H1 (cell line): ENCODE measurements around the gene ZNF407. TPM values are rescaled to one million over a fixed set of nuclear protein-coding genes. Genes with fewer than 3 reads are reported as not detected.
A peak's percentile ranks its signal among the peaks of the same experiment; 100 is the strongest.

Experiments
- CTCF ChIA-PET: fragments of 300-600 bp; sonication (Branson Sonifier 250); formaldehyde crosslinking; loops from one replicate; lab custom pipeline; 2021; ENCODE audit not compliant: partially characterized antibody; lab: Charles Lee
- POLR2A ChIA-PET: fragments of 300-600 bp; sonication (Branson Sonifier 250); formaldehyde crosslinking; loops from one replicate; lab custom pipeline; 2021; ENCODE audit warnings: inconsistent platforms; ENCODE audit not compliant: partially characterized antibody; lab: Charles Lee
- DNase-seq, 2 experiments: peaks; one replicate each; pipeline versions ENCODE4 v3.0.0 to v3.0.0-alpha.2; 2010 to 2022; ENCODE audit warnings: low spot score in 2 of 2, low read depth in 1 of 2, mixed read lengths in 1 of 2
- FAIRE-seq: peaks from 2 replicates; lab custom pipeline; 2011; peaks lifted over from hg19 to GRCh38; lab: Jason Lieb, UNC
- H2AFZ ChIP-seq: 2 replicates; pipeline ENCODE4 v1.8.1; 2012; ENCODE audit warnings: low read length, inconsistent platforms
- H2AK5ac ChIP-seq: 2 replicates; pipeline ENCODE4 v1.6.1; 2013; ENCODE audit warnings: low read depth, low read length
- H2BK120ac ChIP-seq: replicated peaks from 2 replicates; pipeline ENCODE3; 2013; ENCODE audit warnings: low read depth, low read length, inconsistent platforms
- H2BK12ac ChIP-seq: 2 replicates; pipeline ENCODE4 v1.6.1; 2013; ENCODE audit warnings: low read depth, low read length
- H2BK15ac ChIP-seq: 2 replicates; pipeline ENCODE4 v1.6.1; 2013; ENCODE audit warnings: low read length
- H2BK20ac ChIP-seq: 2 replicates; pipeline ENCODE4 v1.6.1; 2013; ENCODE audit warnings: low read length
- H2BK5ac ChIP-seq: 2 replicates; pipeline ENCODE4 v1.6.1; 2013; ENCODE audit warnings: low read depth, low read length
- H3K14ac ChIP-seq: 2 replicates; pipeline ENCODE4 v1.6.1; 2013; ENCODE audit warnings: inconsistent platforms; ENCODE audit not compliant: insufficient read length
- H3K18ac ChIP-seq: 2 replicates; pipeline ENCODE4 v1.6.1; 2013; ENCODE audit warnings: low read length; ENCODE audit errors: extremely low read depth
- H3K23ac ChIP-seq: 2 replicates; pipeline ENCODE4 v1.6.1; 2013; ENCODE audit warnings: inconsistent platforms; ENCODE audit not compliant: insufficient read length
- H3K23me2 ChIP-seq: 2 replicates; pipeline ENCODE4 v1.6.1; 2013; ENCODE audit warnings: low read depth, low read length
- H3K27ac ChIP-seq: 2 replicates; pipeline ENCODE4 v1.6.1; 2011; ENCODE audit warnings: low read depth, low read length, inconsistent platforms
- H3K27me3 ChIP-seq, 4 experiments: replicated peaks in 1 of 4; 1 replicate in 1 of 4; 2 replicates in 3 of 4; pipeline versions ENCODE4 v1.6.1 to v1.8.1; 2011 to 2013; ENCODE audit warnings: low read length in 3 of 4, mild to moderate bottlenecking in 3 of 4, inconsistent platforms in 2 of 4, mixed read lengths in 2 of 4, moderate library complexity in 1 of 4; ENCODE audit not compliant: control insufficient read depth in 3 of 4, insufficient read depth in 3 of 4; ENCODE audit errors: extremely low read depth in 1 of 4
- H3K36me3 ChIP-seq, 4 experiments: 2 replicates each; pipeline versions ENCODE4 v1.6.1 to v1.8.1; 2011 to 2013; ENCODE audit warnings: mild to moderate bottlenecking in 4 of 4, low read length in 3 of 4, moderate library complexity in 2 of 4, control low read depth in 1 of 4, inconsistent platforms in 1 of 4; ENCODE audit not compliant: insufficient read depth in 4 of 4, control insufficient read depth in 2 of 4
- H3K4ac ChIP-seq: replicated peaks from 2 replicates; pipeline ENCODE3; 2013; ENCODE audit warnings: low read length, low read depth, mixed read lengths, inconsistent platforms; ENCODE audit not compliant: insufficient read length
- H3K4me1 ChIP-seq, 4 experiments: replicated peaks in 1 of 4; 1 replicate in 1 of 4; 2 replicates in 3 of 4; pipeline versions ENCODE4 v1.6.1 to v1.8.1; 2011 to 2013; ENCODE audit warnings: low read length in 3 of 4, inconsistent platforms in 2 of 4, mixed read lengths in 1 of 4; ENCODE audit not compliant: insufficient read depth in 4 of 4, control insufficient read depth in 3 of 4
- H3K4me2 ChIP-seq, 2 experiments: 2 replicates each; pipeline versions ENCODE4 v1.6.1 to v1.8.1; 2011 to 2013; ENCODE audit warnings: low read depth in 2 of 2, low read length in 2 of 2, control low read depth in 1 of 2, inconsistent platforms in 1 of 2, mild to moderate bottlenecking in 1 of 2; ENCODE audit not compliant: insufficient read depth in 1 of 2
- H3K4me3 ChIP-seq, 4 experiments: fragments of 200-600, 300-600 bp in 1 of 4; sonication (generic), shearing (Covaris generic), sonication (Bioruptor Twin) in 1 of 4; 2 replicates each; pipeline versions ENCODE4 v1.5.1 to v1.8.1; 2011 to 2016; ENCODE audit warnings: low read length in 4 of 4, low read depth in 3 of 4, control low read depth in 2 of 4, inconsistent platforms in 2 of 4, mild to moderate bottlenecking in 2 of 4, mixed read lengths in 1 of 4, moderate library complexity in 1 of 4; ENCODE audit not compliant: insufficient read depth in 2 of 4; ENCODE audit errors: extremely low read depth in 1 of 4
- H3K56ac ChIP-seq: replicated peaks from 2 replicates; pipeline ENCODE3; 2013; ENCODE audit warnings: low read depth, mild to moderate bottlenecking, mixed read lengths, low read length, inconsistent platforms; ENCODE audit not compliant: insufficient read length
- H3K79me1 ChIP-seq: 2 replicates; pipeline ENCODE4 v1.6.1; 2013; ENCODE audit warnings: low read depth, low read length, control low read depth
- H3K79me2 ChIP-seq, 2 experiments: 2 replicates each; pipeline versions ENCODE4 v1.6.1 to v1.8.1; 2012 to 2013; ENCODE audit warnings: low read length in 2 of 2, mild to moderate bottlenecking in 2 of 2, inconsistent platforms in 1 of 2; ENCODE audit not compliant: insufficient read depth in 2 of 2, control insufficient read depth in 1 of 2
- H3K9ac ChIP-seq, 4 experiments: replicated peaks in 1 of 4; 1 replicate in 1 of 4; 2 replicates in 3 of 4; pipeline versions ENCODE4 v1.6.1 to v1.8.1; 2011 to 2013; ENCODE audit warnings: low read depth in 3 of 4, low read length in 3 of 4, control low read depth in 2 of 4, mild to moderate bottlenecking in 2 of 4, moderate library complexity in 2 of 4, inconsistent platforms in 1 of 4; ENCODE audit errors: extremely low read depth in 1 of 4
- H3K9me3 ChIP-seq, 2 experiments: 2 replicates each; pipeline versions ENCODE4 v1.6.1 to v1.8.1; 2012 to 2013; ENCODE audit warnings: mild to moderate bottlenecking in 2 of 2, moderate library complexity in 2 of 2, control low read depth in 1 of 2, inconsistent platforms in 1 of 2, low read depth in 1 of 2, low read length in 1 of 2, mixed read lengths in 1 of 2; ENCODE audit not compliant: insufficient read depth in 2 of 2
- H4K20me1 ChIP-seq, 2 experiments: replicated peaks in 1 of 2; 2 replicates each; pipeline versions ENCODE3 to v1.8.1; 2011 to 2013; ENCODE audit warnings: inconsistent platforms in 2 of 2, low read length in 2 of 2, mild to moderate bottlenecking in 1 of 2; ENCODE audit not compliant: insufficient read depth in 2 of 2, control insufficient read depth in 1 of 2
- H4K5ac ChIP-seq: 2 replicates; pipeline ENCODE4 v1.6.1; 2013; ENCODE audit warnings: low read length, low read depth, mixed read lengths, inconsistent platforms; ENCODE audit not compliant: insufficient read length
- H4K8ac ChIP-seq: 2 replicates; pipeline ENCODE4 v1.8.0; 2013; ENCODE audit warnings: mild to moderate bottlenecking, moderate library complexity, low read length, inconsistent platforms; ENCODE audit not compliant: insufficient read depth; ENCODE audit errors: extremely low read depth
- H4K91ac ChIP-seq: replicated peaks from 2 replicates; pipeline ENCODE3; 2013; ENCODE audit warnings: low read length, mixed read lengths, inconsistent platforms; ENCODE audit not compliant: insufficient read length
- BACH1 ChIP-seq: IDR thresholded peaks from 2 replicates; pipeline ENCODE4 v1.6.1; 2012; ENCODE audit warnings: low read length, improper control_type of control experiment
- CTBP2 ChIP-seq: IDR thresholded peaks from 2 replicates; pipeline ENCODE4 v1.7.0; 2011; ENCODE audit warnings: borderline replicate concordance, mild to moderate bottlenecking, moderate library complexity, mixed read lengths, low read length; ENCODE audit not compliant: insufficient read depth, insufficient read length
- CTCF ChIP-seq, 3 experiments: IDR thresholded peaks; 1 replicate in 2 of 3; 2 replicates in 1 of 3; pipeline versions ENCODE4 v1.5.1 to v1.6.1; 2011; ENCODE audit warnings: low read length in 3 of 3, mild to moderate bottlenecking in 3 of 3, inconsistent platforms in 2 of 3, low read depth in 1 of 3, moderate library complexity in 1 of 3; ENCODE audit not compliant: insufficient read depth in 1 of 3; ENCODE audit errors: control extremely low read depth in 1 of 3
- GABPA ChIP-seq: IDR thresholded peaks from 2 replicates; pipeline ENCODE4 v1.6.1; 2011; ENCODE audit warnings: mild to moderate bottlenecking, low read length, moderate library complexity, borderline replicate concordance; ENCODE audit not compliant: insufficient read depth
- JUND ChIP-seq: IDR thresholded peaks from 2 replicates; pipeline ENCODE4 v1.6.1; 2011; ENCODE audit warnings: mild to moderate bottlenecking, improper control_type of control experiment, low read length
- NRF1 ChIP-seq: IDR thresholded peaks from 2 replicates; pipeline ENCODE4 v1.6.1; 2011; ENCODE audit warnings: mild to moderate bottlenecking, low read depth, low read length, improper control_type of control experiment
- RAD21 ChIP-seq, 2 experiments: IDR thresholded peaks in 1 of 2; conservative IDR thresholded peaks in 1 of 2; 2 replicates each; pipeline ENCODE4 v1.6.1; 2011; ENCODE audit warnings: low read depth in 2 of 2, low read length in 2 of 2, improper control_type of control experiment in 1 of 2, inconsistent platforms in 1 of 2, mild to moderate bottlenecking in 1 of 2, moderate library complexity in 1 of 2
- TAF7 ChIP-seq: optimal IDR thresholded peaks from 2 replicates; pipeline ENCODE3; 2011; ENCODE audit warnings: low read depth, mild to moderate bottlenecking, inconsistent platforms, low read length, moderate library complexity, borderline replicate concordance
- WGBS, 2 experiments: shearing (Covaris generic) in 1 of 2; methylation state at CpG; one replicate each; pipeline versions ENCODE4 v1.1.6 to v1.1.7; 2013 to 2015; ENCODE audit warnings: low lambda C conversion rate in 2 of 2, mixed read lengths in 2 of 2, inconsistent platforms in 1 of 2, low coverage in 1 of 2, missing lambda C conversion rate in 1 of 2; ENCODE audit not compliant: insufficient replicate concordance in 2 of 2, insufficient coverage in 1 of 2, insufficient read length in 1 of 2; ENCODE audit errors: extremely low coverage in 1 of 2, missing lambda C conversion rate in 1 of 2; 5-methylcytosine and 5-hydroxymethylcytosine counted together
- polyA plus RNA-seq, 7 experiments: library from polyadenylated mRNA; depleted of rRNA in 3 of 7; stranded (reverse) in 5 of 7; unstranded in 2 of 7; fragments of >200 nt in 5 of 7; fragments of 200-250 nt in 2 of 7; gene quantifications; 1 replicate in 5 of 7; 2 replicates in 1 of 7; 4 replicates in 1 of 7; pipeline versions ENCODE4 v1.2.1 to v1.2.3, GENCODE V29; 2011 to 2013; ENCODE audit warnings: missing spikeins in 2 of 7, mixed read lengths in 2 of 7
- total RNA-seq: library from RNA; stranded (reverse); fragmentation: NEBNext Ultra II Directional; extraction: Animal tissue kit (Norgen Biotek cat#: 25700); gene quantifications from 2 replicates; pipeline ENCODE4 v1.2.1, GENCODE V29; 2021

The ZNF407 gene
- total and polyA plus RNA-seq, 2 of the 8 experiments (the other 6 are each of a cell fraction or from before 2014, with no cell fraction given), result 1.5 to 6.8 TPM

- Histone ChIP-seq H2BK15ac (no peak overlapping the region), H3K27me3 (no peaks in the 10 kb centered on the region), H4K5ac (no peak overlapping the region), H3K9ac (no peak overlapping the region), H3K23me2 (no peaks in the 10 kb centered on the region), H3K18ac (no peak overlapping the region), H3K23ac (no peak overlapping the region), H3K27ac (no peak overlapping the region), H2BK5ac (no peak overlapping the region), H2BK20ac (no peak overlapping the region), H2AFZ (no peak overlapping the region), H3K14ac (no peak overlapping the region), H3K36me3 (no peaks in the 10 kb centered on the region), H2AK5ac (no peak overlapping the region), H4K91ac (no peak overlapping the region), H4K20me1 (no peaks in the 10 kb centered on the region), H3K4me2 (no peak overlapping the region), H3K4me1 (no peaks in the 10 kb centered on the region), H4K8ac (no peak overlapping the region), H3K79me2 (peaks cover 0 to under 1% of the 10 kb centered on the region in 2 experiments; a peak in 1 of 4 replicates), H2BK120ac (no peak overlapping the region), H3K56ac (no peak overlapping the region), H2BK12ac (no peak overlapping the region), H3K4ac (no peak overlapping the region), H3K4me3 (no peak overlapping the region), H3K9me3 (no peaks in the 10 kb centered on the region), H3K79me1 (no peaks in the 10 kb centered on the region)
- WGBS, 2 experiments, result 92% methylated on average over 13 of the region's 13 CpGs; no CpG with 5 or more reads in 1 of the 2 experiments
- TF ChIP-seq NRF1 (no peak), GABPA (no peak), CTCF (IDR thresholded peaks at IDR 0.05; ENCODE audit: control extremely low read depth in 1 of 3, insufficient read depth in 1 of 3, low read depth in 1 of 3, low read length in 3 of 3) (no peak), RAD21 (IDR thresholded peaks at IDR 0.05 in 1 of 2, conservative IDR thresholded peaks at IDR 0.05 in 1 of 2; ENCODE audit: low read depth in 2 of 2, low read length in 2 of 2) (no peak), TAF7 (no peak), CTBP2 (no peak), BACH1 (0 out of 2 replicates have a peak, but pooled peaks have one; percentile 33), JUND (no peak)
- POLR2A ChIA-PET, result no interaction called here
- DNase-seq (no peak), FAIRE-seq (no peak)
- CTCF ChIA-PET, result interaction anchor here (1.3 to 3.3 kb wide), 3 partner anchors 10 to 35 kb away, joined by 3 to 11 read pairs (median 3); no protein-coding TSS in a partner anchor
Observed at GRCh38 chr18:74633652-74634352, 36.1 kb downstream of the ZNF407 start.
